Measurements from ENCODE around the gene ZNF629. TPM values are rescaled to one million over a fixed set of nuclear protein-coding genes. Genes with fewer than 3 reads are reported as not detected.

The ZNF629 gene
- total RNA-seq, 1 experiment from 2014 or later = 25.3 TPM

DNA sequence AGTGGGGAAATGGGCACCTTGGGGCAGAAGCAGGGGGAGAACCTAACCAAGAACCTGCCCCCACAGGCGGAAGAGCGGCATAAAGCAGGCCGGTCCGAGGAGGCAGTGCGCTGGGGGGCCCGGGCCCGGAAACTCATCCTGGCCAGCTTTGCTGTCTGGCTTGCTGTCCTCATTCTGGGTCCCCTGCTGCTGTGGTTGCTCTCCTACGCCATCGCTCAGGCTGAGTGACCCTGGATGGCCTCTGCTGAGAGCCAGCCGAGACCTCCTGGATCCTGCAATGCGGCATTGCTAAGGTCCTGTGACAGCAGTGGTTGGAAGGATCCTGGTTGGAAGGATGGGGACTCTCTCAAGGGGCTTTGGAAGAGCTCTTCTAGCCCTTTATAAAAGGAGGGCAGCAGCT is 43.3 kb downstream of the ZNF629 start:
- BruUV-seq (replicated peaks) = no TSS peak
- Histone ChIP-seq H3K36me3 (ENCODE audit: insufficient read depth, low read length, poor library complexity, severe bottlenecking) (peaks cover 31% of the 10 kb centered on the region), H3K4me3 (ENCODE audit: low read depth, low read length, poor library complexity, severe bottlenecking) (no peak overlapping the region), H3K27me3 (replicated peaks; ENCODE audit: insufficient read depth, low read depth, low read length, poor library complexity) (no peaks in the 10 kb centered on the region), H3K27ac (ENCODE audit: low read depth, low read length, poor library complexity, severe bottlenecking) (no peak overlapping the region), H3K9me3 (ENCODE audit: low read depth, low read length, poor library complexity, severe bottlenecking) (no peaks in the 10 kb centered on the region), H3K4me1 (ENCODE audit: insufficient read depth, low read length, poor library complexity, severe bottlenecking) (no peaks in the 10 kb centered on the region)
- POLR2A ChIA-PET (ENCODE audit: low non-redundant PET) = interaction anchor here (0.7 kb wide), 1 partner anchor 195 kb away, joined by 4 read pairs; no protein-coding TSS in a partner anchor
- intact Hi-C loops (cut with micrococcal nuclease; ENCODE audit: unreplicated experiment) = no loop called here
- no peak for DNase-seq (ENCODE audit: low spot score)
- no peak for TF ChIP-seq EZH2 (IDR thresholded peaks at IDR 0.05; ENCODE audit: borderline replicate concordance, low read depth, low read length, poor library complexity, severe bottlenecking)
- TF ChIP-seq, protein P1, sequence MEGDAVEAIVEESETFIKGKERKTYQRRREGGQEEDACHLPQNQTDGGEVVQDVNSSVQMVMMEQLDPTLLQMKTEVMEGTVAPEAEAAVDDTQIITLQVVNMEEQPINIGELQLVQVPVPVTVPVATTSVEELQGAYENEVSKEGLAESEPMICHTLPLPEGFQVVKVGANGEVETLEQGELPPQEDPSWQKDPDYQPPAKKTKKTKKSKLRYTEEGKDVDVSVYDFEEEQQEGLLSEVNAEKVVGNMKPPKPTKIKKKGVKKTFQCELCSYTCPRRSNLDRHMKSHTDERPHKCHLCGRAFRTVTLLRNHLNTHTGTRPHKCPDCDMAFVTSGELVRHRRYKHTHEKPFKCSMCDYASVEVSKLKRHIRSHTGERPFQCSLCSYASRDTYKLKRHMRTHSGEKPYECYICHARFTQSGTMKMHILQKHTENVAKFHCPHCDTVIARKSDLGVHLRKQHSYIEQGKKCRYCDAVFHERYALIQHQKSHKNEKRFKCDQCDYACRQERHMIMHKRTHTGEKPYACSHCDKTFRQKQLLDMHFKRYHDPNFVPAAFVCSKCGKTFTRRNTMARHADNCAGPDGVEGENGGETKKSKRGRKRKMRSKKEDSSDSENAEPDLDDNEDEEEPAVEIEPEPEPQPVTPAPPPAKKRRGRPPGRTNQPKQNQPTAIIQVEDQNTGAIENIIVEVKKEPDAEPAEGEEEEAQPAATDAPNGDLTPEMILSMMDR (conservative IDR thresholded peaks at IDR 0.05; ENCODE audit: low read depth, low read length) = no peak
- CTCF ChIA-PET = no interaction called here

DNA sequence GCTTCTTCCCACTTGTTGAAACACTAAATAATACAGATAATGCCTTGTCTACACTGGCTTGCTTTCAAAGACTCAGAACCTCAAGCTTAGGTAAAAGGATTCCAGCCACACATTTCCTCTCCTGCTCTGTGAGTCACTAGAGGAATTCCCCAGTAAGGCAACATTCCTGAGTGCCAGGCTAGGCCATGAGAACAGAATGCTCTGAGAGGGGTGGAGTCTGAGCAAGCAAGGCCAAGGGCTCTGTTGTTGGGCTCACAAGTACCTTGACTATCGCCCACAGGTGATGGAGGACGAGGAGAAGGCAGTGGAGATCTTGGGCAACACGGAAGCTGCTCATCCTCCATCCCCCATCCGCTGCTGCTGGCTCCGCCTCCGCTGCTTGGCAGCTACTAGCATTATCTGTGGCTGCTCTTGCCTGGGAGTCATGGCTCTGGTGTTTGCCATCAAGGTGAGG is 45.5 kb downstream of the ZNF629 start:
- Histone ChIP-seq H3K9me3 (ENCODE audit: low read depth, low read length, poor library complexity, severe bottlenecking) (no peaks in the 10 kb centered on the region), H3K4me3 (ENCODE audit: low read depth, low read length, poor library complexity, severe bottlenecking) (no peak overlapping the region), H3K36me3 (ENCODE audit: insufficient read depth, low read length, poor library complexity, severe bottlenecking) (peaks cover 54% of the 10 kb centered on the region), H3K27ac (ENCODE audit: low read depth, low read length, poor library complexity, severe bottlenecking) (no peak overlapping the region), H3K27me3 (replicated peaks; ENCODE audit: insufficient read depth, low read depth, low read length, poor library complexity) (no peaks in the 10 kb centered on the region), H3K4me1 (ENCODE audit: insufficient read depth, low read length, poor library complexity, severe bottlenecking) (no peaks in the 10 kb centered on the region)
- ChIA-PET POLR2A (ENCODE audit: low non-redundant PET) (no interaction called here), CTCF (no interaction called here)
- peak; percentile 25 for DNase-seq (ENCODE audit: low spot score)
- intact Hi-C loops (cut with micrococcal nuclease; ENCODE audit: unreplicated experiment) = no loop called here
- TF ChIP-seq, protein P1 (conservative IDR thresholded peaks at IDR 0.05; ENCODE audit: low read depth, low read length) = no peak
- no peak for TF ChIP-seq EZH2 (IDR thresholded peaks at IDR 0.05; ENCODE audit: borderline replicate concordance, low read depth, low read length, poor library complexity, severe bottlenecking)
- no TSS peak for BruUV-seq (replicated peaks)

DNA sequence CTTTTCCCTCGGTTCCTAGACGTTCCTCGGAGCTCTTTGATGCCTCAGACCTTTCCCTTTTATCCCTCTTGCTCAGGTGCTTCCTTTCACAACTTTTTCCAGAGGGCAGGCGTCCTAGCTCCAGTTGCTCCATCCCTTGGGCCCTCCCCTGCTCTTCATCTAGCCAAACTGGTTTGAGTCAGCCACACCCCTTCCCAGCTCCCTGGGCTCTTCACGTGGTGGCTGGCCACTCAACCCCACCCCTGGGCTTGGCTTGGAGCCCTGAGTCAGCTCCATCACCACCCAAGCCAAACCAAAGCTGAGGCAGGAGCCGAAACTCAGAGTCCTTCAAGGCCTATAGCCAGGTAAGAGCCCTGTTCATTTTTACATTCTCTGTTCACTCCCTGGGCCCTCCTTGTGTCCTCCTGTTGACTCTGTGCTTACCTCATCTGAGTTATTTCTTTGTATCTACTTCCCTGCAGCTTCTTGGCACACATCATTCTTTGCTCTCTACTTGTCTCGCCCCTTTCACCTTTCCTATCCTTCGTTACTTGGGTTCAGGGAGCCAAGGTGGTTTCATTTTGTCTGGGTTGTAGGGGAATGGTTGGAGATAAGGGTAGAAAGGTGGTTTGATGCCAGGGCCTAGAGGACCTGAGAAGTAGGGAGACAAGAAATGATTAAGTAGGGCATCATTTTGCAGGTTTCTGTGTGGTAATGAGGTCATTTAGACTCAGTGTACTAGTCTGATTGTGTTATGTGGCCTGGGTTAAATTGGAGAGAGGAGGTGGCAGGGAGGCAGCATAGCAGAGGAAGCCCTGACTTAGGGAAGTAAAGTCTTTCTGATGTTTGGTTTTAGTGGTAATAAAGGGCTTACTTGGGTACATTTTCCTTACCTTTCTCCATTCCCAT is 46.4 kb downstream of the ZNF629 start:
- no TSS peak for BruUV-seq (replicated peaks)
- intact Hi-C loops (cut with micrococcal nuclease; ENCODE audit: unreplicated experiment) = no loop called here

More for the DNA sequence above, 46.4 kb downstream of the ZNF629 start:
- H3K4me3 ChIP-seq (ENCODE audit: low read depth, low read length, poor library complexity, severe bottlenecking) = no peak overlapping the region
- peak overlapping the region; percentile 49 for H3K27ac ChIP-seq (ENCODE audit: low read depth, low read length, poor library complexity, severe bottlenecking)
- ChIA-PET CTCF (no interaction called here), POLR2A (ENCODE audit: low non-redundant PET) (no interaction called here)
- H3K36me3 ChIP-seq (ENCODE audit: insufficient read depth, low read length, poor library complexity, severe bottlenecking) = peaks cover 62% of the 10 kb centered on the region
- TF ChIP-seq, protein P1 (conservative IDR thresholded peaks at IDR 0.05; ENCODE audit: low read depth, low read length) = no peak
- no peak for TF ChIP-seq EZH2 (IDR thresholded peaks at IDR 0.05; ENCODE audit: borderline replicate concordance, low read depth, low read length, poor library complexity, severe bottlenecking)
- DNase-seq (ENCODE audit: low spot score) = no peak
- H3K4me1 ChIP-seq (ENCODE audit: insufficient read depth, low read length, poor library complexity, severe bottlenecking) = no peaks in the 10 kb centered on the region
- H3K27me3 ChIP-seq (replicated peaks; ENCODE audit: insufficient read depth, low read depth, low read length, poor library complexity) = no peaks in the 10 kb centered on the region
- H3K9me3 ChIP-seq (ENCODE audit: low read depth, low read length, poor library complexity, severe bottlenecking) = no peaks in the 10 kb centered on the region

Data from A673 (cell line).